Endothelial cell of umbilical vein (primary cell): ENCODE data around the gene MED28. TPM values are rescaled to one million over a fixed set of nuclear protein-coding genes. Genes with fewer than 3 reads are reported as not detected.

Experiments
- BruUV-seq: library from RNA; stranded (reverse); fragments of 400-500 nt; replicated peaks from 2 replicates; lab custom pipeline; 2021; lab: Mats Ljungman, UMichigan
- CTCF ChIA-PET: fragments of 300-600, 350-600 bp; sonication (Branson Sonifier 250); formaldehyde crosslinking; loops from one replicate; lab custom pipeline; 2021; ENCODE audit warnings: antibody characterized with exemption, inconsistent platforms; lab: Charles Lee
- POLR2A ChIA-PET: fragments of 300-600, 350-600 bp; sonication (Branson Sonifier 250); formaldehyde crosslinking; loops from one replicate; lab custom pipeline; 2021; ENCODE audit warnings: antibody characterized with exemption, inconsistent platforms; lab: Charles Lee
- DNase-seq: peaks from one replicate; pipeline ENCODE4 v3.0.0-alpha.2; 2011; ENCODE audit warnings: low read depth, low spot score
- FAIRE-seq: peaks from 2 replicates; lab custom pipeline; 2011; peaks lifted over from hg19 to GRCh38; lab: Jason Lieb, UNC
- H2AFZ ChIP-seq: 2 replicates; pipeline ENCODE4 v1.6.0; 2012; ENCODE audit warnings: low read depth, low read length, control low read depth, inconsistent platforms
- H3K27ac ChIP-seq: 2 replicates; pipeline ENCODE4 v1.5.1; 2011; ENCODE audit warnings: low read depth, mild to moderate bottlenecking, control low read depth, low read length, moderate library complexity; ENCODE audit not compliant: insufficient read depth
- H3K27me3 ChIP-seq, 2 experiments: 2 replicates each; pipeline versions ENCODE4 v1.6.0 to v1.6.1; 2011; ENCODE audit warnings: low read length in 2 of 2, mixed read lengths in 1 of 2; ENCODE audit not compliant: control insufficient read depth in 2 of 2, insufficient read depth in 2 of 2
- H3K36me3 ChIP-seq, 2 experiments: 2 replicates in 1 of 2; 3 replicates in 1 of 2; pipeline ENCODE4 v1.5.1; 2011; ENCODE audit warnings: low read length in 2 of 2, mild to moderate bottlenecking in 1 of 2, moderate library complexity in 1 of 2; ENCODE audit not compliant: control insufficient read depth in 2 of 2, insufficient read depth in 2 of 2; ENCODE audit errors: extremely low read depth in 1 of 2
- H3K4me1 ChIP-seq: 3 replicates; pipeline ENCODE4 v1.5.1; 2011; ENCODE audit warnings: mild to moderate bottlenecking, low read length; ENCODE audit not compliant: control insufficient read depth, insufficient read depth; ENCODE audit errors: extremely low read depth
- H3K4me2 ChIP-seq: 2 replicates; pipeline ENCODE4 v1.6.1; 2011; ENCODE audit warnings: low read length, control low read depth, mixed read lengths; ENCODE audit not compliant: insufficient read depth
- H3K4me3 ChIP-seq, 3 experiments: fragments of 200-600 bp in 1 of 3; sonication (generic), shearing (Covaris generic) in 1 of 3; replicated peaks in 1 of 3; 2 replicates each; pipeline ENCODE4 v1.5.1; 2011 to 2016; ENCODE audit warnings: control low read depth in 3 of 3, low read length in 3 of 3, mild to moderate bottlenecking in 2 of 3, inconsistent platforms in 1 of 3, low read depth in 1 of 3, moderate library complexity in 1 of 3; ENCODE audit not compliant: insufficient read depth in 1 of 3
- H3K79me2 ChIP-seq: 2 replicates; pipeline ENCODE4 v1.6.0; 2012; ENCODE audit warnings: low read length, inconsistent platforms; ENCODE audit not compliant: control insufficient read depth, insufficient read depth
- H3K9ac ChIP-seq: replicated peaks from 2 replicates; pipeline ENCODE3; 2011; ENCODE audit warnings: low read length, control low read depth; ENCODE audit not compliant: insufficient read depth; ENCODE audit errors: extremely low read depth
- H3K9me1 ChIP-seq: replicated peaks from 3 replicates; pipeline ENCODE4 v1.6.0; 2011; ENCODE audit warnings: mild to moderate bottlenecking, low read length; ENCODE audit not compliant: control insufficient read depth, insufficient read depth; ENCODE audit errors: extremely low read depth
- H3K9me3 ChIP-seq: replicated peaks from 2 replicates; pipeline ENCODE4 v1.5.1; 2012; ENCODE audit warnings: low read length, inconsistent platforms; ENCODE audit not compliant: control insufficient read depth, insufficient read depth
- H4K20me1 ChIP-seq: replicated peaks from 2 replicates; pipeline ENCODE3; 2011; ENCODE audit warnings: mild to moderate bottlenecking, low read length; ENCODE audit not compliant: control insufficient read depth, insufficient read depth; ENCODE audit errors: extremely low read depth
- CTCF ChIP-seq, 2 donors: IDR thresholded peaks; 1 replicate in 1 of 2; 2 replicates in 1 of 2; pipeline ENCODE4 v1.5.1; 2011; ENCODE audit warnings: low read length in 2 of 2, mild to moderate bottlenecking in 2 of 2, moderate library complexity in 2 of 2, control low read depth in 1 of 2, inconsistent platforms in 1 of 2, low read depth in 1 of 2; ENCODE audit not compliant: insufficient read depth in 1 of 2; ENCODE audit errors: extremely low read depth in 1 of 2
- EZH2 ChIP-seq: IDR thresholded peaks from 2 replicates; pipeline ENCODE4 v1.6.1; 2012; ENCODE audit warnings: borderline replicate concordance, low read depth, mild to moderate bottlenecking, moderate library complexity, low read length, inconsistent platforms; ENCODE audit not compliant: severe bottlenecking
- FOS ChIP-seq: IDR thresholded peaks from 2 replicates; pipeline ENCODE4 v1.6.1; 2011; ENCODE audit warnings: mild to moderate bottlenecking, low read length, moderate library complexity, borderline replicate concordance; ENCODE audit not compliant: insufficient read depth
- GATA2 ChIP-seq: IDR thresholded peaks from 2 replicates; pipeline ENCODE4 v1.7.0; 2011; ENCODE audit warnings: low read depth, mild to moderate bottlenecking, moderate library complexity, mixed read lengths, low read length; ENCODE audit not compliant: insufficient read length, insufficient read depth
- JUN ChIP-seq: IDR thresholded peaks from 2 replicates; pipeline ENCODE4 v1.6.1; 2011; ENCODE audit warnings: borderline replicate concordance, low read depth; ENCODE audit not compliant: insufficient read length, insufficient read depth
- MAX ChIP-seq: IDR thresholded peaks from 2 replicates; pipeline ENCODE4 v1.6.1; 2011; ENCODE audit not compliant: insufficient read depth, insufficient read length
- MYC ChIP-seq: IDR thresholded peaks from one replicate; pipeline ENCODE4 v1.6.1; 2011; ENCODE audit warnings: mild to moderate bottlenecking, low read depth, low read length
- POLR2A ChIP-seq: IDR thresholded peaks from 2 replicates; pipeline ENCODE4 v1.6.1; 2012; ENCODE audit warnings: low read depth, mild to moderate bottlenecking, control low read depth, low read length
- POLR2AphosphoS5 ChIP-seq: IDR thresholded peaks from 2 replicates; pipeline ENCODE4 v1.6.1; 2012; ENCODE audit warnings: low read depth, mild to moderate bottlenecking, control low read depth, low read length, moderate library complexity; ENCODE audit not compliant: insufficient read depth
- dilution Hi-C: fragments of 300-500 bp; cut with MboI; formaldehyde crosslinking; loops from one replicate; pipeline ENCODE4 v1.15.0; 2019; ENCODE audit warnings: low sequenced_read_pairs; ENCODE audit not compliant: extremely low pct_ligation_motif_present
- intact Hi-C: fragments of 100-400 bp; cut with micrococcal nuclease; formaldehyde crosslinking; loops from one replicate; pipeline ENCODE4 v1.10.0; 2022
- polyA plus RNA-seq, 4 experiments: library from polyadenylated mRNA; depleted of rRNA in 3 of 4; stranded (reverse) in 3 of 4; unstranded in 1 of 4; fragments of >200 nt; gene quantifications; 2 replicates each; pipeline versions ENCODE4 v1.2.1 to v1.2.3, GENCODE V29; 2011 to 2012; ENCODE audit warnings: missing spikeins in 1 of 4
- total RNA-seq: library from RNA; stranded (reverse); gene quantifications from 2 replicates; pipeline ENCODE4 v1.2.3, GENCODE V29; 2021

The MED28 gene
- total and polyA plus RNA-seq, 2 donors (not counting 3 experiments of a cell fraction or from before 2014, with no cell fraction given): 10.0 to 49.1 TPM

GRCh38 chr4:17682222-17682566 lies 67.8 kb downstream of the MED28 start:
- no peak overlapping the region for H3K4me3 ChIP-seq
- TF ChIP-seq POLR2AphosphoS5: no peak
- no peak for TF ChIP-seq EZH2
- no peak for TF ChIP-seq MYC
- no peak for TF ChIP-seq CTCF (IDR thresholded peaks at IDR 0.05; ENCODE audit: extremely low read depth in 1 of 2, insufficient read depth in 1 of 2, low read depth in 1 of 2, low read length in 2 of 2)
- TF ChIP-seq FOS: no peak
- no peak for TF ChIP-seq MAX
- no peak for TF ChIP-seq GATA2
- TF ChIP-seq POLR2A: no peak
- TF ChIP-seq JUN: no peak
- H3K9me1 ChIP-seq: no peaks in the 10 kb centered on the region
- no peaks in the 10 kb centered on the region for H3K4me1 ChIP-seq
- no peak overlapping the region for H3K27ac ChIP-seq
- no peaks in the 10 kb centered on the region for H3K27me3 ChIP-seq
- H3K36me3 ChIP-seq: no peaks in the 10 kb centered on the region
- H3K9ac ChIP-seq: no peak overlapping the region
- H3K4me2 ChIP-seq: no peak overlapping the region
- H4K20me1 ChIP-seq: no peaks in the 10 kb centered on the region
- dilution Hi-C loops: no loop called here
- intact Hi-C loops: no loop called here
- H2AFZ ChIP-seq: no peak overlapping the region
- no peaks in the 10 kb centered on the region for H3K79me2 ChIP-seq
- DNase-seq: no peak
- CTCF ChIA-PET: no interaction called here
- POLR2A ChIA-PET: no interaction called here
- H3K9me3 ChIP-seq: no peaks in the 10 kb centered on the region
- BruUV-seq: no TSS peak
- FAIRE-seq: no peak

Other genes with a start within 250 kb of the MED28 start
- 20.9 and 24.6 TPM in 2 replicates for gene QDPR, start 102.6 kb upstream of the MED28 start, total RNA-seq
- gene QDPR, start 102.6 kb upstream of the MED28 start, polyA plus RNA-seq: 18.4 and 20.5 TPM in 2 replicates
- gene CLRN2, start 99.5 kb upstream of the MED28 start, total RNA-seq: not detected in 2 replicates
- not detected in 2 replicates for gene CLRN2, start 99.5 kb upstream of the MED28 start, polyA plus RNA-seq
- gene LAP3, start 37.4 kb upstream of the MED28 start, total RNA-seq: 73.7 and 94.8 TPM in 2 replicates
- gene LAP3, start 37.4 kb upstream of the MED28 start, polyA plus RNA-seq: 69.2 and 82.4 TPM in 2 replicates
- not detected in 2 replicates for gene FAM184B, start 167.0 kb downstream of the MED28 start, total RNA-seq
- gene FAM184B, start 167.0 kb downstream of the MED28 start, polyA plus RNA-seq: not detected in 2 replicates
- gene DCAF16, start 196.1 kb downstream of the MED28 start, total RNA-seq: 29.0 and 35.0 TPM in 2 replicates
- gene DCAF16, start 196.1 kb downstream of the MED28 start, polyA plus RNA-seq: 12.5 and 13.8 TPM in 2 replicates
- 63.4 and 66.4 TPM in 2 replicates for gene NCAPG, start 196.3 kb downstream of the MED28 start, total RNA-seq
- gene NCAPG, start 196.3 kb downstream of the MED28 start, polyA plus RNA-seq: 7.5 and 11.6 TPM in 2 replicates